Measurements from ENCODE around the gene ATG13.

ATG13 gene

DNA sequence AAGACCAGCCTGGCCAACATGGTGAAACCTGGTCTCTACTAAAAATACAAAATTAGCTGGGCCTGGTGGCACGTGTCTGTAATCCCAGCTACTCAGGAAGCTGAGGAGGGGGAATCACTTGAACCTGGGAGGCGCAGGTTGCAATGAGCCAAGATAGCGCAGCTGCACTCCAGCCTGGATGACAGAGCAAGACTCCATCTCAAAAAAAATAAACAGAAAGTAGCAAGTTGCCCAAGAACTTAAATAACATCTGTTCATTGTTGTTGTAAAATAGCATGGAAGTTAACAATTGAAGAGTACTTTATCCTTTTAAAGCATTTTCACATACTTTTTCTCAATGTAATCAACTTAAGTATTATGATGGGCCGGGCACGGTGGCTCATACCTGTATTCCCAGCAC is 29.2 kb upstream of the ATG13 start:
- Histone ChIP-seq H3K27me3 (replicated peaks) (no peaks in the 10 kb centered on the region), H3K36me3 (replicated peaks) (no peaks in the 10 kb centered on the region), H3K27ac (no peak overlapping the region), H3K4me3 (ENCODE audit: low read depth, low read length) (no peak overlapping the region)
- in situ Hi-C loops (cut with HindIII; ENCODE audit: low pct_ligation_motif_present, low sequenced_read_pairs) = no loop called here
- TF ChIP-seq, protein P1, sequence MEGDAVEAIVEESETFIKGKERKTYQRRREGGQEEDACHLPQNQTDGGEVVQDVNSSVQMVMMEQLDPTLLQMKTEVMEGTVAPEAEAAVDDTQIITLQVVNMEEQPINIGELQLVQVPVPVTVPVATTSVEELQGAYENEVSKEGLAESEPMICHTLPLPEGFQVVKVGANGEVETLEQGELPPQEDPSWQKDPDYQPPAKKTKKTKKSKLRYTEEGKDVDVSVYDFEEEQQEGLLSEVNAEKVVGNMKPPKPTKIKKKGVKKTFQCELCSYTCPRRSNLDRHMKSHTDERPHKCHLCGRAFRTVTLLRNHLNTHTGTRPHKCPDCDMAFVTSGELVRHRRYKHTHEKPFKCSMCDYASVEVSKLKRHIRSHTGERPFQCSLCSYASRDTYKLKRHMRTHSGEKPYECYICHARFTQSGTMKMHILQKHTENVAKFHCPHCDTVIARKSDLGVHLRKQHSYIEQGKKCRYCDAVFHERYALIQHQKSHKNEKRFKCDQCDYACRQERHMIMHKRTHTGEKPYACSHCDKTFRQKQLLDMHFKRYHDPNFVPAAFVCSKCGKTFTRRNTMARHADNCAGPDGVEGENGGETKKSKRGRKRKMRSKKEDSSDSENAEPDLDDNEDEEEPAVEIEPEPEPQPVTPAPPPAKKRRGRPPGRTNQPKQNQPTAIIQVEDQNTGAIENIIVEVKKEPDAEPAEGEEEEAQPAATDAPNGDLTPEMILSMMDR (IDR thresholded peaks at IDR 0.05; ENCODE audit: low read depth, low read length, missing control alignments) = no peak
- DNase-seq = no peak

DNA sequence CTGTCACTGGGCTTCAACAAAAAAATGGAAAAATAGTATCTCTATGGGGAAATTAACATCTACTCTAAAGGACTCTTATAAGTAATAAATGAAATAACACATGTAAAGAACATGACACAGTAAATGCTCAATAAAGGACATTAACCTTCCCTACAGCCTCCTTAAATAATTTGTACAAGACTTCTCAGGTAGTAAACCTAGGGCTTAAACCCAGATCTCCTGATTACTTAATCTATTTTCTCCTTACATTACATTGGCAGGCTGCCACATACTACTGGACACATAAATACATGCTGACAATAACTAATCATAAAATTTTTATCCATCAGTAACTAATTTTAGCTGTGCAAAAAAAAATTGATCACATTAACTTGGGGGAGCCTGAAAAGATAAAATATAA is 28.4 kb upstream of the ATG13 start:
- H3K4me3 ChIP-seq (ENCODE audit: low read depth, low read length) = no peak overlapping the region
- in situ Hi-C loops (cut with HindIII; ENCODE audit: low pct_ligation_motif_present, low sequenced_read_pairs) = no loop called here
- TF ChIP-seq, protein P1 (IDR thresholded peaks at IDR 0.05; ENCODE audit: low read depth, low read length, missing control alignments) = no peak

DNA sequence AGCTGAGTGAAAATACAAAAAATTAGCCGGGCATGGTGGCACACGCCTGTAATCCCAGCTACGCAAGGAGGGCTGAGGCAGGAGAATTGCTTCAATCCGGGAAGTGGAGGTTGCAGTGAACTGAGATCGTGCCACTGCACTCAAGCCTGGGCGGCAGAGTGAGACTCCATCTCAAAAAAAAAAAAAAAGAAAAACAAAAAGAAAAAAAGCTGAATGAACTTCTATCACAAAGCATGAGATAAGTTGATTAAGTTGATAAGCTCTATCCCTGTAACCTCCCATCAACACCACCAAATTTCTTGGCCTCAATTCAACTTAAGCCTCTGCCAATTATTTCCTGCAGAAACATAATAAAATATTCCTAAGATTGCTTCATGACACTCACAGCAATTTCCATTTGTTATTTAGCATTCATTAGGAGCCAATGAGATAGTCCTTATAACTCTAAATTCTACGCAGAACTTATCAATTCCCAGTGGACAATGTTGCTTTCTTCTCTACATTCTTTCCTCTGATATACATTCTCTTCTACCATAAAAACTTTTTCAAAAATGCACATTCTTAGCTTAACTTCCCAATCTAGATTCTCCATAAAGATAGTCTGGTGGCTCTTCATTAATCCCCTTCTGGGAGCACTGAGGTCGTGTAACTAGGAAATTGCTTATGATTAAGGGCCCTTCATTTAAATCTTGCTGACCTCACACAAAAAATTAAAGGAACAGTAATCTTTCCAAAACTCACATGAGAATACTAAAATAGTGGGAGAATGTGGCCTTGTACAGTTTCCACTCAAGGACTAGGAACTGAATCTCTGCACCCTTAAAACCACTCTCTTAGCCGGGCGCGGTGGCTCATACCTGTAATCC is 26.4 kb upstream of the ATG13 start:
- TF ChIP-seq, protein P1 (IDR thresholded peaks at IDR 0.05; ENCODE audit: low read depth, low read length, missing control alignments) = no peak
- Histone ChIP-seq H3K27me3 (replicated peaks) (no peaks in the 10 kb centered on the region), H3K4me3 (ENCODE audit: low read depth, low read length) (no peak overlapping the region), H3K36me3 (replicated peaks) (no peaks in the 10 kb centered on the region), H3K27ac (no peak overlapping the region)
- DNase-seq = no peak
- in situ Hi-C loops (cut with HindIII; ENCODE audit: low pct_ligation_motif_present, low sequenced_read_pairs) = no loop called here

More for the DNA sequence above, 28.4 kb upstream of the ATG13 start:
- no peak overlapping the region for H3K27ac ChIP-seq
- H3K36me3 ChIP-seq (replicated peaks) = no peaks in the 10 kb centered on the region
- no peak for DNase-seq
- H3K27me3 ChIP-seq (replicated peaks) = no peaks in the 10 kb centered on the region

DNA sequence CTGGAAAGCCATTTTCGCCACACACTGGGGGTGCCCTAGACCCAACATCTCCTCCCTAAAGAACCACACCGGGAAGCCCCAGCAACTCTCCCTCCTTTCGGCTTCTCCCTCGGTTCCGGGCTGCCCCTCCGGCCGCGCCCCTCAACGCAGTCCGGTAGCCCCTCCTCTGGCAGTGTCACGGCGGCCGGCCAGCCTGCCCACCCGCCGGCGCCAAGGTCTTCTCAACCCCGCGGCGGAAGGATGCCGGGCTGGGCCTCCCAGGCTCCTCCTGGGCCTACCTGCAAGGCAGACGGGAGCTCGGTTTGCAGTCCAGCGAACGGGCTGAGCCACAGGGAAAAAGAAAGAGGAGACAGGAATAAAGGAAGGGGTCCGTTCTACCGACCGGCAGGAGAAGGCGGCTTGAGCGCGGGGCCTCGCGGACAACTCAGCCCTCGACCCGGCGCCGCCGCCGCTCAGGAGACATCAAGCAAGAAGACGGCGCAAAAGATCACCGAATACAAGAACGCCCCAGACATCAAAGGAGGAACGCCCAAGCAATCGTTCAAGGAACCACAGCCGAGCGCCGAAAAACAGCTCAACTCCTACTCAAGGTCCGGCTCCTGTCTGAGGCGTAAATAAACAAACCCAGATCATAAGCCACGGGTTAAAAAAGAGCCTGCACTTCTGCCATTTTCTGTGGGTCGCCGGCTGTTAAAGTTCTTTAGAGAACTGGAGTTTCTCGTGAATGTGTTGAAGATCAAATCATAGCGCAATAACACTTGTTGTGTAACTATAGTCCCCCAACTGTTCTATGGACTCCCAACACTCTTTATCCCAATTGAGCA is 23.6 kb upstream of the ATG13 start, which contains the start of gene AMBRA1:
Gene AMBRA1, minus strand, starts transcription at position 474 of the 824 bp plus-strand sequence. CDS start 45,643 bp downstream, outside the sequence.
- peak within 1 kb of the TSS; percentile 59 for H3K27ac ChIP-seq
- no peaks in the 10 kb centered on the region for H3K27me3 ChIP-seq (replicated peaks)
- TF ChIP-seq, protein P1 (IDR thresholded peaks at IDR 0.05; ENCODE audit: low read depth, low read length, missing control alignments) = no peak
- in situ Hi-C loops (cut with HindIII; ENCODE audit: low pct_ligation_motif_present, low sequenced_read_pairs) = no loop called here
- peak; percentile 97 for DNase-seq
- no peaks in the 10 kb centered on the region for H3K36me3 ChIP-seq (replicated peaks)
- H3K4me3 ChIP-seq (ENCODE audit: low read depth, low read length) = peak within 1 kb of the TSS; percentile 90

DNA sequence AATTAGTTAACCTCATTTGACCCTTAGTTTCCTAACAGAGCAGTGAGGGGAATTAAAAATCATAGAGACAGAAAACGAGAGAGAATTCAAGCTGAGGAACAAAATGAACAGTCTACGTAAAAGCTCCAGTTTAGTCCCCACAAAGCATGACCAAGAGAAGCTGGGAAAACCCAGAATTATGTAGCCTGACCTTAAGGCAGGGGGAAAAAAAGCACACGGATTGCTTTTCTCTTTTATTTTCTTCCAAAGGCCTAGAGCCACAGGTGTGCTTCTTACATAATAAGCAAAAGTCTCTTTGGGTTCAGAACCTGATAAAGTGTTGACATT is 23.0 kb upstream of the ATG13 start:
- TF ChIP-seq, protein P1 (IDR thresholded peaks at IDR 0.05; ENCODE audit: low read depth, low read length, missing control alignments) = no peak
- H3K27ac ChIP-seq = peak overlapping the region; percentile 59
- H3K36me3 ChIP-seq (replicated peaks) = no peaks in the 10 kb centered on the region
- no peaks in the 10 kb centered on the region for H3K27me3 ChIP-seq (replicated peaks)
- no peak for DNase-seq
- H3K4me3 ChIP-seq (ENCODE audit: low read depth, low read length) = peak overlapping the region; percentile 90
- in situ Hi-C loops (cut with HindIII; ENCODE audit: low pct_ligation_motif_present, low sequenced_read_pairs) = no loop called here

Data from brain microvascular endothelial cell (primary cell).